SK-N-DZ (cell line): Measurements from ENCODE around the gene IL1R1.
"Not testable (repeated sequence)": the region's sequence is repeated elsewhere in the genome, so short reads cannot be mapped to it uniquely, and the experiment has no call there.

Source experiments
- DNase-seq: peaks from one replicate; pipeline ENCODE4 v3.0.0-alpha.2; 2015; ENCODE audit warnings: low spot score

The IL1R1 gene

DNA sequence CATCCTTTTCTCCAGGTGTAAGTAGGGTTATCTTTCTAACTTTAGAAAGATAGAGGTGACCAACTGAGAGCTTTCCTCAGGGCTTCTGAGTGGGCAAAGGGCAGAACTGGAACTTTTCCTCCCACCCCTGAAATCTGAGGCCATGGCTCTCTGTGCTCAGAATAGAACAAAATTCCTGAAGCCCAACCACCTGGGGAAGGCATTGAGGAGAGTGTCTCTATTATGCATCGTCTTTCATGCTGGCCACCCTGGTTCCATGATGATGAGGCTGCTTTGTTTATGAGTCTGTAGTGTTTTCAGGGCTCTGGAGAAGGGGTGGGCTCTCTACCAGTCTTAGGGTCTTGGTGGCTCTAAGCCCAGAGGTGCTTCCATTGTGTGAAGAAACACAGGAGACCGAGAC, 30.7 kb upstream of the IL1R1 start:
- DNase-seq, result no peak

DNA sequence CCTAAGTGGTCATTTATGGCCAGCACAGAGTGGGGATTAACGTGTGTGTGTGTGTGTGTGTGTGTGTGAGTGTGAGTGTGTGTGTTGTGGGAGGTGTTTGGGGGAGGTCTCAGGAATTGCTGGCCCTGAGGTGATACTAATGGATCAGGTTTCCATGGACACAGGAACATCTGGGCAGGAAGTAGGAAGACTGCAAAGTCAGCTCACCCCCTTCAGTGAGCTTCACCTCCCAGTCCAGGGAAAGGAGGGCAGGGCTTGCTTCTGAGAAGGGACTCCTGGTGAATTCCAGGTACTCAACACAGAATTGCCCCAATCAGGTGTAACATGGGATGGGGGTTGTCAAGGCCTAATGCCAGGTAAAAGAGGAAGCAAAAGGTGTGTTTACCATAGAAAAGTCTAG, 30.3 kb upstream of the IL1R1 start:
- DNase-seq, result no peak

DNA sequence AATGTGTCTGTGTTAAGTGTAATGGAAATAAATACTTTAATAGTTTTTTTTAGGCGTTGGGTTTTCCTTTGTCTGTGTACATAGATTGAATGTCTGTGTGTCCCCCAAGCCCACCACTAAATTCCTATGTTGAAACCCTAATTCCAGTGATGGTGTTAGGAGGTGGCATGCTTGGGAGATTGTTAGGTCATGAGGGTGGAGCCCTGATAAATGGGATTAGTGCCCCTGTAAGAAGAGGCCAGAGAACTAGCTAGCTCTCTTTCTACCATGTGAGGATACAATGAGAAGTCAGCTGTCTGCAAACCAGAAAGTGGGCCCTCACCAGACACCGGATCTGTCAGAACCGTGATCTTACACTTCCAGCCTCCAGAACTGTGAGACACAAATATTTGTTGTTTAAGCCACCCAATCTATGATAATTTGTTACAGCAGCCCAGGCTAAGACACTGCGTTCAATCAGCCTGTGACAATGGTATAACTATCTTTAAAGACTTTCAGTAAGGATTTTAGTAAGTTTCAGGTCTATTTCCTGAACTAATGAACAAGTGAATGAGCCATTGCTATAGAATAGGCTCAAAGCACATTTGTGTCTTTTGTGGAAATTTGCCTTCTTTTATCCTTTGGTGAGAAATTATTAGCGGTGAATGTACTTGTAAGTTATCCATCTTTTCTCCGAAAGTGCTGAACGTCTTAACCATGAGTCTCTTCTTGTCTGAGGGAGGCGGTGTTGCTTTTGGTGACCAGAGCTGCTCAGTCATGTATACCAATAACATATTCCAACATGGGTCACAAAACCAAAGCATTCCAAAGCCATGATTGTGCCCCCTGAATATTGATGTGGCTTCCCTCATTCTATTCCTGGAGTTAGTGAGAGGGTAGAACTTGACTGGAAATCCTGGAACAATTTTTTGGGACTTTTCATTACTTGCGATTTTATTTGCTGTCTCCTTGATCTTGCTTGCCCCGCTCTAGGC, 29.6 kb upstream of the IL1R1 start:
- DNase-seq, result no peak

DNA sequence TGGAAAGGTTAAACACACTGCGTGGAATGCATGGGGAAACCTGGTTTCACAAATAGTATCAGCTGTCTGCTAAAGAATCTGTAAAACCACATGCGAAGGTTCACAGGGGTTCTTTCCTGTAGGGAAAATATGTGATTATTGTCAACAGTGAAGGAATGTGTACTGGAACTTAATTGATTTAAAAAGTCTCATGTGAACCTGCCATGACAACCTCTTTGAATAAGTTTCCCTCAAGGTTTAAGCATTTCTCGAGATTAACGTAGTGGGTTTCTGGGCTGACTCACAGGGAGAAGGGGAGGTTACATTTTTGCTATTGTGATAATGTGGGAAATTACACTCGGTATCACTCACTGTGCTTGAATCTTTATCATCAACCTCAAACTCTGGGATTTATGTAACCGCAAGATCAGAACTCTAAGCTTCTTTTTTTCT, 28.2 kb upstream of the IL1R1 start:
- DNase-seq, result no peak

DNA sequence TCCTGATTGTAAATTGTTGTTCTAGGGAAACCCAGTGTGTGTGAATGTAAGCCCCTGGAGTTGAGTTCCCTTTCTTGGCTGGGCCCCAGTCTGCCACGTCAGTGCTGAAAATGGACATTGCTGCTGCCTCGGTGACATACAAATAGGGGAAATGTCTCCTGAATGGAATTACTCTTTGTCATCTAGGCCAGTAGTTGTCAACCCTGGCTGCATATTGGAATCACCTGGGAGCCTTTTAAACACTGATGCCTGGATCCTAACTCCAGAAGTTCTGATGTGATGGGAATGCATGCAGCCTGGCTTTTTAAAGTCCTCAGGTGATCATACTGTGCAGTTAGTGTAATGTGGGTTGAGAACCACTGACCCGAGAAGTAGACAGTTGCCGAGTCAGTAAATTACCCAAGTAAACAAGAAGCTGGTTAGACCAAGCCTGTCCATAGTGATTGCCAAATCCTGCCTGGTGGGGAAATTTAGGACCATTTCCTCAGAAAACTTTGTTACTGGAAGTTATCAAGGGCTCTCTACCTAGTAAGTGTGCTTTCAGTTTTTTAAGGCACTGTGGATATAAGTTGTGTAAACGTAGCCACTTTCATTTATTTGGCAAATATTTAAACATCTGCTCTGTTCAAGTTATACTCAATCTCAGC, 27.6 kb upstream of the IL1R1 start:
- DNase-seq, result no peak

DNA sequence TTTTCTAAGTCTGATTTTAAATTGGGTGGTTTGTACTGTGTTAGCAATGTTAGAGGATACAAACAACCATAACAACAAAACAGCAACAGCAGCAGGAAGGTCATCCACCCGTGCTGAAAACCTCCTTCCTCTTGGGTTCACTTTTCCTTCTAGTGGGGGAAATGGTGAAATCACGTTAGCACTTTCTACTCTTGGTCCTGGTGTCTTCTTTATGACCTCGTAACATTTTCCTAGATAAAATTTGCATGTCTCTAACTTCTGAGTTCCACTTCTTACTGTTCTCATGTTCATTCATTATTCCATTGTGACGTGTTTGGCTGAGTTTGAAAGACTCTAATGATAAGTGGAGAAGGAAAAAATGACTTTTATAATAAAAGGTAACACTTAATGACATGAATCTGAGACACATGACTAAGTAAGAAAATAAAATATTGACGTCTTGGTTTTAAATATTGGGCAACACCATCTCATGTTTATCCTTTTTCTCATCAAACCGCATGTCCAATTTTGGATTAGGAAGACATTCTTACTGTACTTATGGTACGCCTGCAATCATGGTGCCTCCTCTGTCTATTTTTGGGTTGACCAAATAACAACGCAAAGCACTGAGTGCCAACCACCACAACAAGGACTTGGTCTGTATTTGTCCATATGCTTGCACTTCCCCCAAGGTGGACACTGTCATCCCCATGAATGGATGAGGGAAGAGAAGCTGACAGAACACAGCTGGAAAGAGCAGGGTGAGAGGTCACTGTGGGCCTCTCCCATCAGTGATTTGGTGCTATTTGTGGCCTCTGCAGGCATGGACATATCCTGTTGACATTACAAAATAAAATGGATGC, 25.7 kb upstream of the IL1R1 start:
- no peak for DNase-seq

DNA sequence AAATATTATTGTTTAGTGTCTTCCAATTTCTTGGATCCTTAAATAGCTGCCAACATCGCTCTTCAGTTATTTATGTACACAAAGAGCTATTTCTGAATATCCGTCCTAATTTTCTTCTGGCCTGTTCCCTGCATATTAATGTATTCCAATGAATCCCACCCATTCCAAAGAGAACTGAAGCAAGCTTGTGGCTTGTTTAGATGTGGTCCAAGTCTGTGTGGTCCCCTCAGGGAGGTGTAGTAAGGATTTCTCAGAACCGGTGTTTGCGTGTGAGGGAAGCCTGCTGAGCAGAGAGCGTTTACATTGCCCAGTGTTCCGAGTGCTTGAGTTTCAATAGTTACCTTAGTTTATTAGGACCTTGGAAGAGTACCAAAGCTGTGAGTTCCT, 25.1 kb upstream of the IL1R1 start:
- DNase-seq, result no peak

DNA sequence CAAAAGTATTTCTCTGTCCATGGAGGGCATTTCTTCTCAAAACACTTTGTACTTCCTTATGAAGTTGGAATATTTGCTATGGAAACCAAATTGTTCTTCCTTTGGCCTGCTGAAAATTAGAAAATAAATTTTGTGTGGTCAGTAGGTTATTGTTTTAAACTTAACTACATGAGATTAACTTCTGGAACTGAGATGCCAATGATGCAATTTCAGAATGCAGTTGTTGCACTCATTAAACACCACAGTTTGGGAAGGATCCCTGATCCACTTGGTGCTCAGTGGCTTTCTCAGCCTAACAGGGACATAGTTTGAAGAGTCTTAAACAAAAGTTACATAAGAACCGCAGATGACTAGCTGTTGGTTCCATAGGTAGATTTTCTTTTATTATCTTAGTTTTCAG, 23.3 kb upstream of the IL1R1 start:
- no peak for DNase-seq

DNA sequence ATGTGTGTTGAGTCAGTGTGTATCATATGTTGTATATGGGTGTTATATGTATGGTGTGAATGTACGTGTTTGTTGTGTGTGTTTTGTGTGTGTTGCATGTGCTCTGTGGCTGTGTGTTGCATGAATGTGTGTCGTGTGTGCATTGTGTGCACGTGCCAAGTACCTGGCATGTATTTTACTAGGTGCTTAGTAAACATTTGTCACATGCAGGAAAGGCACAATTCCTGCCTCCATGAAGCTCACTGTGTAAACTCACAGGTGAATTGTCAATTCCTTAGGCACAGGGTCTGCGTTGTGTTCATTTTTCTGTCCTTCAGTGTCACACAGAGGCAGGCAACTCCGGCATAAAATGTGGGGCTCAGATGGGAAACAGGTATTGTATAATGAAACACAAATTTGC, 22.3 kb upstream of the IL1R1 start:
- no peak for DNase-seq

DNA sequence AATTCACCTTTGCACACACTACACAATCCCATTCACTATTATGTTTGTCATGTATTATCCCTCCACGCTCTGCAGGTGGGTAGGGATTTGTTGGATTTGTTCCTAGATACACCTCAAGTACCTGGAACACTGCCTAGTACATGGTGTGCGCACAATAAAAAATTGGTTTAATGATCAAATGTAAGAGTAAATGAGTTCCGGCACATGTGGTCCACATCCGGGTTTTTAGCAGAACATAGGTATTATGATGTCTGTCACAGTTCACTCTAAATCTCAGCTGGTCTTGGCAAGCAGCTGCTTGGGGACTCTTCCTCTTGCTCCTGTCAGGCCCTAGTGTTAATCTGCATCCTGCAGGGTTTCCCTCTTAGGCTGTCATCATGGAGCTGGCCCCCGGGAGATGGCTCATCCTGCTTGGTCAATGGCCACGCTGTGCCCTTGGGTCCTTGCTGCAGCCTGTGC, 21.8 kb upstream of the IL1R1 start:
- no peak for DNase-seq

DNA sequence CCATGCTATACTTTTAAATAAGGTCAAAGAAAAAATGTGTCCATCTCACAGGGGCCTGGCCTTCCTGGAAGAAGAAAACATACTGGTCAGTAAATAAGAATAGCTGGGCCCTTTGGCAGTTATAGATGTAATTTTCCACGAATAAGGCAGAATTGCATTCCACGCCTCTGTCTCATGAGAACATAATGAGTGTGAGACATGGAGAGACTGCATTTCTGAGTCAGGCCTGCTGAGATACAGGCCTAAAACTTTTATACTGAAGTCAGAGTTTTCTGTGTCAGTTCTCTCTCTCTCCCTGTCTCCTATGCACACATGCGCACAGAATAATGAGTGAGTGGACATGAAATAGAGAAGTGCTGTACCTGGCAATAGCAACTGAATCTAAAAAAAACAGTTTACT, 20.4 kb upstream of the IL1R1 start:
- no peak for DNase-seq

DNA sequence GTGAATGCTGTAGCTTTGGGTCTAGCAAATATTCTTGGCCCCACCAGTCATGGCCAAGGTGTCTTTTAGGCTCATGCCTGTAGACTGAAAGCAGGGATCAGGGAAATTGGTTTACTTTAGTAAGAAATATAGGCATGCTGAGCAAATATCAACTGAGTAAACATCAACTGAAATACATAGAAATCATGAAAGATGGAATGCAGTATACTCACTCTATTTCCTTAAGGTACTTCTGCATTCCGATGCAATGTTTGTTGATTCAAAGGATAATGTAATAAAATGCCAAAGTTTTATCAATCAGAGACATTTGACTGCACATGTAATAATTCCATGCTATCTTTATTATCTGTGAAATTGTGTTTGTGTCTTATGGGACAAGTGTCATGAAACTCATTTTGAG, 19.6 kb upstream of the IL1R1 start:
- no peak for DNase-seq

DNA sequence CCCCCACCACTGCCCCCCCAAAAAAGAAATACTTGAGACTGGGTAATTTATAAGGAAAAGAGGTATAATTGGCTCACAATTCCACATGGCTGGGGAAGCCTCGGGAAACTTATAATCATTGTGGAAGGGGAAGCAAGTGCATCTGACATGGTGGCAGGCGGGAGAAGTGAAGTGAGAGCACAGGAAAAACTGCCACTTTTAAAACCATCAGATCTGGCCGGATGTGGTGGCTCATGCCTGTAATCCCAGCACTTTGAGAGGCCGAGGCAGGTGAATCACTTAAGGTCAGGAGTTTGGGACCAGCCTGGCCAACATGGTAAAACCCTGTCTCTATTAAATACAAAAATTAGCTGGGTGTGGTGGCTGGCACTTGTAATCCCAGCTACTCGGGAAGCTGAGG, 18.1 kb upstream of the IL1R1 start:
- not testable (repeated sequence) for DNase-seq

DNA sequence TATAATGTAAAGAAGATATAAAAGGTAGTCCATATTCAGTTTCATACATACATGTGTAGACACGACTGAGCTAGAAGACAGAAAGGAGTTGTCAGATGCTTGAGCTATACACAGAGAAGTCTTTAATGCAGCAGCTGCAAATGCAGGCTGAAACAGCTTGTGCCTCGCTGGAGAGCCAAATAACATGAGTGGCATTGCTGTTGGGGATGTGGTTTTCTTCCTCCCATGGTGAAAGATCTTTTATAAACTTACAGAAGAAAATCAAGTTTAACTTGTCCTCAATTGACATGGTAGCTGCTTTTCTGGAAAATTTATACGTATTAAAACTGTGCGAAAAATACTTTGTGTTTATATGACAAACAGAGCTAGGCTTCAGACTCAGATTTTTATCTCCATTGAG, 16.4 kb upstream of the IL1R1 start:
- no peak for DNase-seq

DNA sequence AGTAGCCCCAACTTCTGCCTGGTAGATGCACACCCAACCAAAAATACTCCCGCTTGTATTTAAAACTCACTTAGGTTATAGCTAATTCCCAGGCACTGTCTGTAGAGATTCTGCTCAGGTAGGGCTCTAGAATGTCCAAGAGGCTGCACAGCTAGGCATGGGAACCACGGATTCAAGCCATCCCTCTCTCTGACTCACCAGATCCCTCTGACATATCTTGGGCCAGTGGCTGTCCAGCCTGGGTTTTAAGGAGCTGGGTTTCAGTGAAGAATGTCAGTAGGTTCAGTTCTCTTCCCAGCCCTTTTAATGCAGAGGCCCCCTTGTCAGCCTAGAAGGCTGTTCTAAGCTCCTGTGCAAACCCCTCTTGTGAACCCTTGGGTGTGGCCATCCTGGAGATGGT, 15.9 kb upstream of the IL1R1 start:
- no peak for DNase-seq

DNA sequence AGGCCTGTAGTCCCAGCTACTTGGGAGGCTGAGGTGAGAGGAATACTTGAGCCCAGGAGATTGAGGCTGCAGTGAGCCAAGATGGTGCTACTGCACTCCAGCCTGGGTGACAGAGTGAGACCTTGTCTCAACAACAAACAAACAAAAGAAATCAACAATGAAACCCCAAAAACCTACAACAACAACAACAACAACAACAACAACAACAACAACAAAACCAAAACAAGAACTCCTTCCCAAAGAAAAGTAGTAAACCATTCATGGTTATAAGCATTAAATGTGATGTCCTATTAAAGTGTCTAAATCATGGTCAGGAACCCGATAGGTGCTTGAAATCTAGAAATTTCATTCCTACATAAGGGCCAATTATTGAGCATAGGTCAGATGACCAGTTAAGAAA, 13.5 kb upstream of the IL1R1 start:
- DNase-seq, result no peak

DNA sequence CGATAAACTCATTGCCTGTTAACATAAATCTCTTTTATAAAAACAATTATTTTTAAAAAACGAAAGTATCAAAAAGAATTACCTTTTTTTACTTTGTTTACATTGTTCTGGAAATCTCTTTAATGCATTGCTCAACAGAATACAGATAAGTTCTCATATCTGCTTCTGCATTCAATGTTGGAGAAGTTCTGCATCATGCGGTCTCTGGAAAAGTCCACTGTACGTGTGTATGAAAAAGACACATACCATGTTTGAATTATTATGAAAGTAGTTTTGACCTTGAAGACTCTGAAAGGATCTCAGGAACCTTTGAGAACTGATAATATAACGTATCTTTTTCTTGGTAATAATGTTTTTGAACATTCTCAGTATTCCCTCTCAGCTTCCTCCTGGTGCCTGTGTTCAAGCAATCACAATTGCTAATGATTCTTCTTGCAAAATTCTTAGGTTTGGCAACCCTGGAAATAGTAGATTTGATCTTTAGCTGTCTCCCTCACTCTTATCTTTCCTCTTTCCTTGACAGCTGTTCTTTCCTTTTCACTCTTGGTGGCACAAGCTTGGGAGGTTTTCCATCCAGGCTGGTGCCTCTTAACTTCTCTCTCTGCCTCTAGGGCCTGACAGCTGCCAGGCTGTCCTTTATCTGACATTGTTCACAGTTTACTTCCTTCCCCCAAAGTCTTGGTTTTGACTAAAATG, 12.4 kb upstream of the IL1R1 start:
- DNase-seq, result no peak

DNA sequence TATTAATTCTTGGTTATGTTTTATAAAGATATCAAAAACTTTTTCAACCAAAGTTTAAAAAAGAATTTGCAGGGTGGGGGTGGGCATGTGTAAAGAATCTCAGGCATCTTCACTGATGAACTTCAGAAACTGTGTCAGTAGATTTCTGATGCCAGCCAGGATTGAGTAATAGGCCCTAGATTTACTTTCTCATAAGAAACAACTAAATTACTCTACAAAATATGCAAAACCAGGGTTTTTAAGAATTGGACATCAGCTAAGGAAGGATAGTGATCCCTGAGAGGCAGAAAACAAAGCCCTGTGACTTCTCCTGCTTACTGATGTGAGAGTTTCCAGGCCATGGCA, 11.9 kb upstream of the IL1R1 start:
- DNase-seq, result no peak

DNA sequence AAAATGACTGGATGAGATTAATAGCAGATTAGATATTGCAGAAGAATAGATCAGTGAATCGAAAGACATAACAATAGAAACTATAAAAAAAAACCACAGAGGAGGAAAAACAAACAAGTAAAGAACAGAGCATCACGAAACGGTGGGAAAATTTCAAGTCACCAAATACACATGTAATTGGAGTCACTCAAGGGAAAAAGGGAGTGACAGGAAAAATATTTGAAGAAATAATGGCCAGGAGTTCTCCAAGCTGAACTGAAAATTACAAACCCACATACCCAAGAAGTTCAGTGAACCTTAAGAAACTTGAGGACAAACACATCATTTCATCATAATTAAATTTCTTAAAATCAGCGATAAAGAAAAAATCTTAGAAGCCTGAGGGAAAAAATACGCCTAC, 11.0 kb upstream of the IL1R1 start:
- DNase-seq, result no peak

DNA sequence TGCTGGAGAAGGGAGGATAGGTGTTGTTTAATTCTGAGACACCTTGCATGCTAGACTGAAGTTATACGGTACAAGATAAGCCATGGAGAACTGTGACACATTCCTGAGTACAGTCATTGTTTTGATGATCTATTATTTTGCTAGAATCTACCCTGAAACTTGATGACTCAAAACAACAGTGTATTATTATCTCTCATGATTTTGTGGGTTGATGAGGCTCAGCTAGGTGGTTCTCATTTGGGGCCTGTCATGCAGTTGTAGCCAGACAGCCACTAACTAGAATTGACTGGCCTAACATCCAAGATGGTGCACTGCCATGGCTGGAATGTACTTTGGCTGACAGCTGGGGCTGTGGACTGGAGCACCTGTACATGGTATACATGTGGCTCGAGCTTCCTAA, 5.4 kb upstream of the IL1R1 start:
- DNase-seq, result no peak

DNA sequence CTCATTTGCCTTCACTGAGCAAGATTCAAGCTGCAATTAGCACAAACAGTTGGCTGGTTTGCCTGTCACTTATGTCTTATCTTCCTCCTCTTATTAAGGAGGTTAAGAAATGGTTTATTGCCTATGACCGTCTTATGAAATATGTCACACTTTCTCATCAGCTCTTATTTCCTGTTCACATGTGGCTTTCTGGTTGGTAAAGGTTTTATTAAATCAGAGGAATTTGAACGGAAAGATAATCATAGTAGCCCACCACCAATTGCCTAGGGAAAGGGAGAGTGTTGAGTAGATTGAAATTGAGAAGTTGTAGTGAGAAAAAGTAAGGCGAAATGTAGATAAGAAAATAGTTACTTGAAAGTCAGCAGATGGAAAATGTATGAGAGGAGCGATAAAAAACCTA, 4.2 kb upstream of the IL1R1 start:
- no peak for DNase-seq

DNA sequence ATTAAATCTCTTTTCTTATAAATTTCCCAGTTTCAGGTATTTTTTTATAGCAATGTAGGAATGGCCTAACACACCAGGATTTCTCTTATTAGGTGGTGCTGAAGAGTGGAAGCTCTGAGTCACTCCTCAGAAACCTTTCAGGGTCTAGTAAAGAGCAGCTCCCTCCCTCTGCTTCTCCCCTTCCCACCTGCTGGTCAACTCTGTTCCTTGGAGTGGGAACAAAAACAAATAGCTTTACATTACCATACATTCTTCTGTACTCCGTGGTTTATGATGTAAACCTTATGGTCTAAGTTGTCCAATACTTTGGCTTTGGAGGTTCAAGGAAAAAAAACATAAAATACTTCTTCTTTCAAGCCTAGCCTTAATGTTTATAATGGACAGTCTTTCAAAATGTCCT, 2.7 kb upstream of the IL1R1 start:
- DNase-seq, result no peak
